Dermis blood vessel endothelial cell (primary cell): Measurements from ENCODE around the gene UNC13C. TPM values are rescaled to one million over a fixed set of nuclear protein-coding genes. Genes with fewer than 3 reads are reported as not detected.

Source experiments
- total RNA-seq: library from RNA; depleted of rRNA; stranded (reverse); fragments of >200 nt; gene quantifications from 2 replicates; pipeline ENCODE4 v1.2.3, GENCODE V29; 2014

UNC13C gene
- total RNA-seq, 1 donor from 2014 or later, result not detected

Other genes with a start within 250 kb of the UNC13C start
- under 0.01 TPM in 1 of 2 replicates, not detected in the other for gene WDR72, start 218.8 kb upstream of the UNC13C start, total RNA-seq